Measurements from ENCODE around the gene SLC25A13.
A peak's percentile ranks its signal among the peaks of the same experiment; 100 is the strongest.
"Not testable (repeated sequence)": the region's sequence is repeated elsewhere in the genome, so short reads cannot be mapped to it uniquely, and the experiment has no call there.

SLC25A13 gene

GRCh38 chr7:96321658-96322372, at the start of gene SLC25A13:
TSS of gene SLC25A13 (minus strand) at chr7:96322098. CDS start at chr7:96321956, 142 bp downstream.
- TF ChIP-seq, protein P1, sequence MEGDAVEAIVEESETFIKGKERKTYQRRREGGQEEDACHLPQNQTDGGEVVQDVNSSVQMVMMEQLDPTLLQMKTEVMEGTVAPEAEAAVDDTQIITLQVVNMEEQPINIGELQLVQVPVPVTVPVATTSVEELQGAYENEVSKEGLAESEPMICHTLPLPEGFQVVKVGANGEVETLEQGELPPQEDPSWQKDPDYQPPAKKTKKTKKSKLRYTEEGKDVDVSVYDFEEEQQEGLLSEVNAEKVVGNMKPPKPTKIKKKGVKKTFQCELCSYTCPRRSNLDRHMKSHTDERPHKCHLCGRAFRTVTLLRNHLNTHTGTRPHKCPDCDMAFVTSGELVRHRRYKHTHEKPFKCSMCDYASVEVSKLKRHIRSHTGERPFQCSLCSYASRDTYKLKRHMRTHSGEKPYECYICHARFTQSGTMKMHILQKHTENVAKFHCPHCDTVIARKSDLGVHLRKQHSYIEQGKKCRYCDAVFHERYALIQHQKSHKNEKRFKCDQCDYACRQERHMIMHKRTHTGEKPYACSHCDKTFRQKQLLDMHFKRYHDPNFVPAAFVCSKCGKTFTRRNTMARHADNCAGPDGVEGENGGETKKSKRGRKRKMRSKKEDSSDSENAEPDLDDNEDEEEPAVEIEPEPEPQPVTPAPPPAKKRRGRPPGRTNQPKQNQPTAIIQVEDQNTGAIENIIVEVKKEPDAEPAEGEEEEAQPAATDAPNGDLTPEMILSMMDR (conservative IDR thresholded peaks at IDR 0.05; ENCODE audit: low read depth, low read length) = no peak
- DNase-seq (ENCODE audit: low read depth) = peak; percentile 85
- H3K4me3 ChIP-seq (ENCODE audit: low read depth, low read length) = peak within 1 kb of the TSS; percentile 90

DNA sequence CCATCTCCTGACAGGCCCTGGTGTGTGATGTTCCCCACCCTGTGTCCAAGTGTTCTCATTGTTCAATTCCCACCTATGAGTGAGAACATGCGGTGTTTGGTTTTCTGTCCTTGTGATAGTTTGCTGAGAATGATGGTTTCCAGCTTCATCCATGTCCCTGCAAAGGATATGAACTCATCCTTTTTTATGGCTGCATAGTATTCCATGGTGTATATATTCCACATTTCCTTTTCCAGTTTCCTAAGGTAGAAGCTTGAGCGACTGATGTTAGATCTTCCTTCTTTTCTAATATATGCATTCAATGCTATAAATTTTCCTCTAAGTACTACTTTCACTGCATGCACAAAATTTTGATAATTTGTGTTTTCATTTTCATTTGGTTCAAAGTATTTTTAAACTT, 44.0 kb upstream of the SLC25A13 start:
- H3K4me3 ChIP-seq (ENCODE audit: low read depth, low read length); DNase-seq (ENCODE audit: low read depth): not testable (repeated sequence)

DNA sequence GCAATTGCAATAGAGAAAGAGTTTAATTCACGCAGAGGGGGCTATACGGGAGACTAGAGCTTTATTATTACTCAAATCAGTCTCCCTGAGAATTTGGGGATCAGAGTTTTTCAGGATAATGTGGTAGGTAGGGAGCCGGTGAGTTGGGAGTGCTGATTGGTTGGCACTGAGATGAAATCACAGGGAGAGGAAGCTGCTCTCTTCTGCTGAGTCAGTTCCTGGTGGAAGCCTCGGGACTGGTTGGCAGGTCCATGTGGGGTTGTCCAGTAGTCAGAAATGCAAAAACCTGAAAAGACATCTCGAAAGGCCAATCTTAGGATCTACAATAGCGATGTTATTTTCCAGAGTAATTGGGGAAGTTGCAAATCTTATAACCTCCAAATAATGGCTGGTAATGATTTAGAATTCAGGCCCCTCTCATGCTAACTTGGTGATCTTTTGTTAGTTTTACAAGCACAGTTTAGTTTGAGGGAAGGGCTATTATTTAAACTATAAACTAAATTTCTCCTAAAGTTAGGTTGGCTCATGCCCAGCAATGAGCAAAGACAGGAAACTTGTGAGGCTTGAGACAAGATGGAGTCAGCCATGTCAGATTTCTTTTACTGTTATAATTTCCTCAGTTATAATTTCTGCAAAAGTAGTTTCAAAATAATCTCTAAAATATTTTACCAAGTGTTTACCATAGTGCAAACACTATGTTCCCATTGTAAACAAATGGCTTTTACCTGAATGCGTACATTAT, 39.4 kb upstream of the SLC25A13 start:
- TF ChIP-seq, protein P1 (conservative IDR thresholded peaks at IDR 0.05; ENCODE audit: low read depth, low read length) = no peak
- no peak overlapping the region for H3K4me3 ChIP-seq (ENCODE audit: low read depth, low read length)
- no peak for DNase-seq (ENCODE audit: low read depth)

DNA sequence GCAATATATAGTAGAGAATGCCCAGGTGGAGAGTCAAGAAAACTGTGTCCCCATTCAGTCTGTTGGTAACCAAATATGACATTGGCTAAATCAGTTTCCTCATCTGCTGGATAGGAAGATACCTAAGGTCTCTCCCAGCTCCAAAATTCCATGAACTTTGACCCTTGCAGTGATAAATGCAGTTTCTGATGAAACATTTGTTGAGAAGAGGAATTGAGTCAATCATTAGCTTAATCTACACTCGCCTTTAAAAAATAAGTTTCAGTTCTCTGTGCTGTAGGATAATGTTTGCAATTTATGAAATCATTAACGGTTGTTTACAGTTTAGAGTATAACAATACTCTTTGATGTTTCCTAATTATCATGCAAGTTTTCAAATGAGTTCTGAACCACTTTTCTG, 38.0 kb upstream of the SLC25A13 start:
- DNase-seq (ENCODE audit: low read depth) = no peak

GRCh38 chr7:96358236-96358971, 36.5 kb upstream of the SLC25A13 start:
- DNase-seq (ENCODE audit: low read depth) = not testable (repeated sequence)

More for the DNA sequence above, 38.0 kb upstream of the SLC25A13 start:
- no peak overlapping the region for H3K4me3 ChIP-seq (ENCODE audit: low read depth, low read length)
- TF ChIP-seq, protein P1 (conservative IDR thresholded peaks at IDR 0.05; ENCODE audit: low read depth, low read length) = no peak

DNA sequence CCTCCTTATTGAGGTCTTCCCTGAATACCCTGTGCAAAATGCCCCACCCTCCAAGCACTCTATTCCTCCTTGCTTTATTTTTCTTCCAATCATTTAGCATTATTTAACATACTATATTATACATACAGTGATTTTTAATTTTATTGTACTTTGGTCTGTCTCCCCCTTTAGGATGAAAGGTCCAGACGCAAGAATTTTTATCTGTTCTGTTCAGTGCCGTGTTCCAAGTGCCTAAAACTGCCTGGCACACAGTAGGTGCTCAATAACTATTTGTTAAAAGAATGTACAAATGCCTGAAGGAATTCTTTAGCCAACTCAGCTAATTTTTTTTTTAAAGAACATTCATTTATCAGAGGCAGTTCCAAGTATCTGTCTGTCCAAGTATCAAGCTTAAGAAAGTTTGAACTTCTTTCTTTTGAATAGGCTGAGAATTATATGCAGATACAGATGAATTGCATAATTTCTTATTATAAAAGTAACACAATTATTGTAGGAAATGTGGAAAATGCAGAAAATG, 34.1 kb upstream of the SLC25A13 start:
- no peak for DNase-seq (ENCODE audit: low read depth)
- TF ChIP-seq, protein P1 (conservative IDR thresholded peaks at IDR 0.05; ENCODE audit: low read depth, low read length) = peak; percentile 11
- H3K4me3 ChIP-seq (ENCODE audit: low read depth, low read length) = no peak overlapping the region

More at GRCh38 chr7:96358236-96358971, 36.5 kb upstream of the SLC25A13 start:
- not testable (repeated sequence) for H3K4me3 ChIP-seq (ENCODE audit: low read depth, low read length)

DNA sequence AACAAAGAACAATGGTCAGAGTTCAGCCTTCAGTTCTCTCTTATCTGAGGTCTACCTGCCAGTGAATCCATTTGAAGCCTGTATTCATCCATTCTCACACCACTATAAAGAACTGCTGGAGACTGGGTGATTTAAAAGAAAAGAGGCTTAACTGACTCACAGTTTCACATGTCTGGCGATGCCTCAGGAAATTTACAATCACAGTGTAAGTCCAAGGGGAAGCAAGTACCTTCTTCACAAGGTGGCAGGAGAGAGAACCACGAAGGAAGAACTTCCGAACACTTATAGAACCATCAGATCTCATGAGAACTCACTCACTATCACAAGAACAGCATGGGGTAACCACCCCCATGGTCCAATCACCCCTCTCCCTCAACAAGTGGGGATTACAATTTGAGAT, 33.0 kb upstream of the SLC25A13 start:
- DNase-seq (ENCODE audit: low read depth) = no peak
- H3K4me3 ChIP-seq (ENCODE audit: low read depth, low read length) = no peak overlapping the region
- TF ChIP-seq, protein P1 (conservative IDR thresholded peaks at IDR 0.05; ENCODE audit: low read depth, low read length) = no peak
